Left ventricle myocardium superior (tissue), 1 donor: ENCODE results near the gene ODAD3. TPM values are rescaled to one million over a fixed set of nuclear protein-coding genes. Genes with fewer than 3 reads are reported as not detected.
"Not testable (repeated sequence)": the region's sequence is repeated elsewhere in the genome, so short reads cannot be mapped to it uniquely, and the experiment has no call there.

Experiments
- ATAC-seq: fragments of 200-7000 bp; cut with Tn5 transposase; one replicate; pipeline ENCODE4 v1.9.1; 2020; ENCODE audit warnings: mild to moderate bottlenecking, moderate library complexity
- DNase-seq: peaks from one replicate; pipeline ENCODE4 v3.0.0-alpha.2; 2020
- intact Hi-C: fragments of 100-400 bp; cut with micrococcal nuclease; formaldehyde crosslinking; loops from one replicate; pipeline ENCODE4 v1.11.0; 2022
- total RNA-seq: library from RNA; stranded (reverse); fragmentation: NEBNext Ultra II Directional; extraction: Animal tissue kit (Norgen Biotek cat#: 25700); gene quantifications from one replicate; pipeline ENCODE4 v1.2.1, GENCODE V29; 2021
- donor health status: DM: no; HTN: yes; CAD: no; lungs with severe emphysema.

ODAD3 gene
- total RNA-seq, 1 donor from 2014 or later: 0.42 TPM

GRCh38 chr19:11382898-11383705 lies 51.8 kb downstream of the ODAD3 start:
- intact Hi-C loops: no loop called here
- DNase-seq (peak; percentile 76), ATAC-seq (peak; percentile 17)

- intact Hi-C loops: no loop called here
- ATAC-seq (peak; percentile 87), DNase-seq (peak; percentile 94)
Measured at GRCh38 chr19:11380653-11381537, 54.0 kb downstream of the ODAD3 start.

- intact Hi-C loops: no loop called here
- no peak for ATAC-seq
- no peak for DNase-seq
Measured at GRCh38 chr19:11379857-11380350, 55.0 kb downstream of the ODAD3 start.

GRCh38 chr19:11379269-11379845 lies 55.6 kb downstream of the ODAD3 start:
- intact Hi-C loops, ATAC-seq, DNase-seq: not testable (repeated sequence)

GRCh38 chr19:11378319-11379189 lies 56.4 kb downstream of the ODAD3 start:
- no peak for ATAC-seq
- DNase-seq: peak; percentile 66
- intact Hi-C loops: no loop called here

GRCh38 chr19:11377756-11378155 lies 57.2 kb downstream of the ODAD3 start:
- no peak for DNase-seq
- intact Hi-C loops: no loop called here
- no peak for ATAC-seq

- intact Hi-C loops: no loop called here
- no peak for DNase-seq
Measured at GRCh38 chr19:11377237-11377636, 57.7 kb downstream of the ODAD3 start.

GRCh38 chr19:11375143-11375948 lies 59.6 kb downstream of the ODAD3 start:
- peak; percentile 60 for DNase-seq
- intact Hi-C loops: no loop called here
- peak; percentile 1 for ATAC-seq

More at GRCh38 chr19:11377237-11377636, 57.7 kb downstream of the ODAD3 start:
- no peak for ATAC-seq

- ATAC-seq (peak; percentile 96), DNase-seq (peak; percentile 99)
- intact Hi-C loops: no loop called here
Measured at GRCh38 chr19:11374433-11375142, 60.3 kb downstream of the ODAD3 start, which contains the start of gene SWSAP1. Gene SWSAP1 (plus strand): TSS chr19:11374666. CDS start chr19:11374681, 15 bp downstream.

GRCh38 chr19:11373885-11374432 lies 61.0 kb downstream of the ODAD3 start:
- ATAC-seq (no peak), DNase-seq (no peak)
- intact Hi-C loops: no loop called here

- no peak for DNase-seq
- ATAC-seq: no peak
- intact Hi-C loops: no loop called here
Measured at GRCh38 chr19:11373166-11373884, 61.6 kb downstream of the ODAD3 start.

GRCh38 chr19:11370744-11371143 lies 64.2 kb downstream of the ODAD3 start:
- ATAC-seq: no peak
- DNase-seq: no peak
- intact Hi-C loops: no loop called here
